Naive thymus-derived CD4-positive, alpha-beta T cell (primary cell): ENCODE measurements around the gene ADAT3. TPM values are rescaled to one million over a fixed set of nuclear protein-coding genes. Genes with fewer than 3 reads are reported as not detected.
A peak's percentile ranks its signal among the peaks of the same experiment; 100 is the strongest.

Experiments
- ATAC-seq: fragments of 150-1000 bp; cut with Tn5 transposase; 2 replicates; pipeline ENCODE4 v1.10.0; 2021; ENCODE audit warnings: mild to moderate bottlenecking, moderate library complexity
- CTCF ChIA-PET: fragments of 350-600 bp; sonication (Branson Sonifier 250); formaldehyde crosslinking; loops from one replicate; lab custom pipeline; 2021; ENCODE audit warnings: antibody characterized with exemption; lab: Charles Lee
- POLR2A ChIA-PET: fragments of 350-600 bp; sonication (Branson Sonifier 250); formaldehyde crosslinking; loops from one replicate; lab custom pipeline; 2021; ENCODE audit warnings: antibody characterized with exemption, inconsistent platforms; lab: Charles Lee
- DNase-seq, 9 donors: peaks; one replicate each; pipeline versions ENCODE4 v3.0.0 to v3.0.0-alpha.2; 2020 to 2022; ENCODE audit warnings: mixed read lengths in 1 of 9
- H3K27ac ChIP-seq: one replicate; pipeline ENCODE4 v1.7.0; 2013; ENCODE audit warnings: mild to moderate bottlenecking, low read depth, low read length, moderate library complexity
- H3K27me3 ChIP-seq, 2 donors: one replicate each; pipeline ENCODE4 v1.7.0; 2013; ENCODE audit warnings: low read length in 2 of 2, mild to moderate bottlenecking in 2 of 2, moderate library complexity in 2 of 2; ENCODE audit not compliant: control insufficient read depth in 2 of 2, insufficient read depth in 2 of 2
- H3K36me3 ChIP-seq, 3 experiments: 1 replicate in 2 of 3; 2 replicates in 1 of 3; pipeline ENCODE4 v1.7.0; 2013; ENCODE audit warnings: low read length in 3 of 3, mild to moderate bottlenecking in 3 of 3, moderate library complexity in 1 of 3; ENCODE audit not compliant: insufficient read depth in 3 of 3, control insufficient read depth in 2 of 3
- H3K4me1 ChIP-seq, 2 donors: one replicate each; pipeline ENCODE4 v1.7.0; 2013; ENCODE audit warnings: low read length in 2 of 2, mild to moderate bottlenecking in 2 of 2, moderate library complexity in 1 of 2; ENCODE audit not compliant: control insufficient read depth in 2 of 2, insufficient read depth in 2 of 2
- H3K4me3 ChIP-seq: 2 replicates; pipeline ENCODE4 v1.7.0; 2013; ENCODE audit warnings: mild to moderate bottlenecking, low read length
- H3K9me3 ChIP-seq, 3 experiments: 1 replicate in 2 of 3; 2 replicates in 1 of 3; pipeline ENCODE4 v1.7.0; 2013; ENCODE audit warnings: low read length in 3 of 3; ENCODE audit not compliant: control insufficient read depth in 2 of 3
- H3K27ac Mint-ChIP-seq, 9 donors: one replicate each; pipeline ENCODE4 v1.8.0; 2020 to 2022; ENCODE audit warnings: mixed read lengths in 9 of 9, mild to moderate bottlenecking in 8 of 9, moderate library complexity in 5 of 9, inconsistent platforms in 2 of 9
- H3K27me3 Mint-ChIP-seq, 5 donors: one replicate each; pipeline ENCODE4 v1.8.0; 2021 to 2022; ENCODE audit warnings: mixed read lengths in 5 of 5, mild to moderate bottlenecking in 1 of 5
- H3K36me3 Mint-ChIP-seq, 5 donors: one replicate each; pipeline ENCODE4 v1.8.0; 2020 to 2022; ENCODE audit warnings: mixed read lengths in 5 of 5, mild to moderate bottlenecking in 3 of 5, inconsistent platforms in 1 of 5
- H3K4me1 Mint-ChIP-seq, 7 donors: one replicate each; pipeline ENCODE4 v1.8.0; 2020 to 2022; ENCODE audit warnings: mixed read lengths in 7 of 7, mild to moderate bottlenecking in 3 of 7, inconsistent platforms in 1 of 7
- H3K4me3 Mint-ChIP-seq, 10 donors: one replicate each; pipeline ENCODE4 v1.8.0; 2020 to 2022; ENCODE audit warnings: mild to moderate bottlenecking in 10 of 10, mixed read lengths in 10 of 10, moderate library complexity in 6 of 10, inconsistent platforms in 2 of 10
- H3K9me3 Mint-ChIP-seq, 11 donors: one replicate each; pipeline ENCODE4 v1.8.0; 2020 to 2022; ENCODE audit warnings: mixed read lengths in 11 of 11, mild to moderate bottlenecking in 4 of 11, inconsistent platforms in 1 of 11, moderate library complexity in 1 of 11
- intact Hi-C, 2 donors: fragments of 100-400 bp; cut with micrococcal nuclease; formaldehyde crosslinking; loops; one replicate each; pipeline ENCODE4 v1.15.1; 2023
- polyA plus RNA-seq, 2 donors: library from polyadenylated mRNA; unstranded; fragments of 300-500 nt; fragmentation: Illumina TruSeq; gene quantifications; one replicate each; pipeline ENCODE4 v1.2.3, GENCODE V29; 2021
- total RNA-seq, 6 experiments: library from RNA in 5 of 6; stranded (reverse) in 5 of 6; gene quantifications; 1 replicate in 5 of 6; 2 replicates in 1 of 6; pipeline ENCODE4 v1.2.3 and lab custom pipeline; 2021 to 2026

The ADAT3 gene
- total and polyA plus RNA-seq, 7 experiments from 2014 or later, result 2.2 to 13.5 (median 5.9) TPM

DNA sequence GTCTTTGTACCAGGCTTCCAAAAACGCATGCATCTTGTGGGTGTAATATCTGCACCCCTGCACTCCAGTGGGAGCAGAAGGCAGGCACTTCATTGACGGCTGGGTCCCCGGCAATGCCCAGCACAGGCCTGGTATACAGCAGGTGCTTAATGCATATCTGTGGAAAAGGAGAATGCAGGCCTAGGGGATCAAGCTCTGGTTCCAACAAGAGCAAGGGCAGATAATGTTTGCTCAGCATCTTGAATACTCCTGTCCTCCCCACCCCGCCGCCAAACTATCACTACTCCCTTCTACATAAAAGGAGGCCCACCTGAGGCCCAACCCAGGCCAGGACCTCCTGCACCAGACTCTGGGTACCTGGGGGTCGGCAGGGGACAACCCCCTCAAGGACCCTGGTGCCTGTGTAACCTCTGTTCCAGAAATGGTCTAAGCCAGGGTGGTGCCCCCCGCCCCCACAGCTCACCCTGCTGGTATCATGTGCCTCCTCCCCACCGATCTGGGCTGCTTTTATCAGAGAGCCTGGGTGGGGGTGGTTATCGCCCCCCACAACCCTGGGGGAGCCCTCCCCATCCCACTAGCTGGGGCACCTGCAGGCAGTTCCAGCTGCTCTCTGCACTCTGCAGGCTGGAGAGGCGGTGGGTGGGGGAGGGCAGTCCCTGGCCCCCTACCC lies 46.7 kb upstream of the ADAT3 start:
- Histone ChIP-seq H3K27ac (peak overlapping the region; percentile 93), H3K36me3 (peaks cover 0 to 3% (median 0%) of the 10 kb centered on the region in 3 experiments), H3K9me3 (no peaks in the 10 kb centered on the region), H3K27me3 (no peaks in the 10 kb centered on the region), H3K4me3 (no peak overlapping the region), H3K4me1 (peaks cover 31 to 72% of the 10 kb centered on the region in 2 donors)
- intact Hi-C loops, result loop anchor here in 1 of 2 donors (10.0 kb wide), 1 partner anchor 594 kb away; the partner anchor contains the start of gene CIRBP
- peaks cover 0 to 2% (median 0%) of the 10 kb centered on the region in 11 donors for H3K9me3 Mint-ChIP-seq
- ChIA-PET POLR2A (interaction anchor here (0.6 to 2.3 kb wide), 5 partner anchors 9 to 123 kb away, joined by 3 to 7 read pairs (median 3); partner anchors contain the start of gene ABHD17A), CTCF (interaction anchor here (1.3 kb wide), 1 partner anchor 18 kb away, joined by 3 read pairs; no protein-coding TSS in a partner anchor)
- no peaks in the 10 kb centered on the region for H3K36me3 Mint-ChIP-seq
- DNase-seq (no peak), ATAC-seq (no peak)
- no peaks in the 10 kb centered on the region for H3K27me3 Mint-ChIP-seq
- H3K27ac Mint-ChIP-seq, result peak overlapping the region; percentile 56 to 98 (median 92)
- peaks cover 6 to 63% (median 46%) of the 10 kb centered on the region in 7 donors for H3K4me1 Mint-ChIP-seq
- H3K4me3 Mint-ChIP-seq, result peak overlapping the region in 8 of 10 donors; percentile 20 to 88 (median 65)

DNA sequence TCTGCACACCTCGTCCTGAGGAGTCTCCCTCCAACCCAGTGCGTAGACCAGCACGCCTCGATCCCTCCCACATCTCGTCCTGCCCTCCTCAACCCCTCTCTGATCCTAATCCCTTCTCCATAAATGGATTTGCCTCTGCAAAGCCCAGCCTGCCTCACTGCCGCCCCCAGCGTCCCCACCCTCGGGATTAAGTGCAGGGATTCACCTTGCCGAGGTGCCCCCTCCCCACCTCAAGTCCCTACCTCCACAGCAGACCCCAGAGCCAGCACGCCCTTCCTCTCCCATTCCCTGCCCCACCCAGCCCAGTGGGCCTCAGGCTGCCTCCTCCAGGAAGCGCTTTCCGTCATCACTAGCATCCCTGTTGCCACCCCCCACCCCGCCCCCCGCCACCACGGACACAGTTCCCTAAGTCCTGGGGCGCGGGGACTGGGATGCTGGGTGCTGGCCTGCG lies 45.8 kb upstream of the ADAT3 start:
- H3K4me3 Mint-ChIP-seq, result peak overlapping the region in 9 of 10 donors; percentile 20 to 93 (median 52)
- Histone ChIP-seq H3K4me1 (peaks cover 30 to 64% of the 10 kb centered on the region in 2 donors), H3K36me3 (peaks cover 0 to 3% (median 0%) of the 10 kb centered on the region in 3 experiments), H3K27ac (peak overlapping the region; percentile 93), H3K9me3 (no peaks in the 10 kb centered on the region), H3K4me3 (no peak overlapping the region), H3K27me3 (no peaks in the 10 kb centered on the region)
- ATAC-seq, result no peak
- ChIA-PET POLR2A (interaction anchor here (0.6 kb wide), 1 partner anchor 123 kb away, joined by 3 read pairs; no protein-coding TSS in a partner anchor), CTCF (no interaction called here)
- no peak for DNase-seq
- intact Hi-C loops, result loop anchor here in 1 of 2 donors (10.0 kb wide), 1 partner anchor 595 kb away; the partner anchor contains the start of gene CIRBP
- peaks cover 6 to 62% (median 45%) of the 10 kb centered on the region in 7 donors for H3K4me1 Mint-ChIP-seq
- H3K9me3 Mint-ChIP-seq, result peaks cover 0 to 2% (median 0%) of the 10 kb centered on the region in 11 donors
- no peaks in the 10 kb centered on the region for H3K36me3 Mint-ChIP-seq
- H3K27me3 Mint-ChIP-seq, result no peaks in the 10 kb centered on the region
- H3K27ac Mint-ChIP-seq, result peak overlapping the region; percentile 56 to 98 (median 92)

DNA sequence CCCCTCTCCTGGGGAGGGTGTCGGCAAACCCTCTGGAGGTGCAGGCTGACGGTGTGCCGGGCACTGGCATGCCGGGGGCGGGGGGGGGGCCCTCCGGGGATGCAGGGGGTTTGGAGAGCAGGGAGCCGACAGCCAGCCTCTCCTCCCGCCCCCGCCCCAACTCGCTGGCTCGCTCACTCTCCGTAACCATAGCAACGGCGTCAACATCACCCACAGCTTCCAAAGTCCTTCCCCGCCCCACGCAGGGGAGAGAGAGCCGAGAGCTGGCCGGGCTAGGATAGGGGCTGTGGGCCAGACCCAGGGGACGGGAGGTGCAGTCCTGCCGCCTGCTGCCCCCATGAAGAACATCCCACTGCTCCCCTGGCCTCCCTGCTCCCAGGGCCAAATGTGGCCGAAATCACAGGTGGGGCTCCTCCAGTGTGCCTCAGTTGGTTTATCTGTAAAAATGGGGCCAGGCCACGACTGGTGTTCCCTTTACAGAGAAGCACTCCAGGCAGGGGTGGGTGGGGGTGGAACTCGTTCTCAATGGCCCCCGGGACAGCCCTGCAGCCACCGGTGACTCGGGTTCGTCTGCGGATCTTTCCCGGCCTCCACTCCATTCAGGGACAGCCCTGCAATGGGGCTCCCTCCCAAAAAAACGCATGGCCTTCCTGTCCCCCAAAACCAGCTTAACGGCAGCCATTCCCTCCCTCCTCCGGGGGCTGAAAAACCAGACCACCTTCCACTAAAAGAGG lies 45.0 kb upstream of the ADAT3 start:
- Histone ChIP-seq H3K9me3 (no peaks in the 10 kb centered on the region), H3K4me1 (peaks cover 26 to 56% of the 10 kb centered on the region in 2 donors), H3K36me3 (peaks cover 0 to 3% (median 0%) of the 10 kb centered on the region in 3 experiments), H3K4me3 (no peak overlapping the region), H3K27me3 (no peaks in the 10 kb centered on the region), H3K27ac (peak overlapping the region; percentile 93)
- H3K9me3 Mint-ChIP-seq, result peaks cover 0 to 2% (median 0%) of the 10 kb centered on the region in 11 donors
- ATAC-seq, result no peak
- H3K27ac Mint-ChIP-seq, result peak overlapping the region in 8 of 9 donors; percentile 46 to 98 (median 84)
- intact Hi-C loops, result loop anchor here (5.0 kb wide), 4 partner anchors 192 to 927 kb away; partner anchors contain the start of genes AP3D1 (in 1 of the 2), MKNK2 (in 1 of the 2) and THOP1 (in 1 of the 2)
- CTCF ChIA-PET, result no interaction called here
- H3K4me1 Mint-ChIP-seq, result peaks cover 6 to 54% (median 37%) of the 10 kb centered on the region in 7 donors
- peak overlapping the region in 6 of 10 donors; percentile 34 to 93 (median 54) for H3K4me3 Mint-ChIP-seq
- POLR2A ChIA-PET, result interaction anchor here (1.1 to 1.6 kb wide), 3 partner anchors 8 to 82 kb away, joined by 3 to 5 read pairs (median 4); partner anchors contain the start of gene ABHD17A
- DNase-seq, result peak in 7 of 9 donors; percentile 68 to 82 (median 77)
- no peaks in the 10 kb centered on the region for H3K27me3 Mint-ChIP-seq
- no peaks in the 10 kb centered on the region for H3K36me3 Mint-ChIP-seq

DNA sequence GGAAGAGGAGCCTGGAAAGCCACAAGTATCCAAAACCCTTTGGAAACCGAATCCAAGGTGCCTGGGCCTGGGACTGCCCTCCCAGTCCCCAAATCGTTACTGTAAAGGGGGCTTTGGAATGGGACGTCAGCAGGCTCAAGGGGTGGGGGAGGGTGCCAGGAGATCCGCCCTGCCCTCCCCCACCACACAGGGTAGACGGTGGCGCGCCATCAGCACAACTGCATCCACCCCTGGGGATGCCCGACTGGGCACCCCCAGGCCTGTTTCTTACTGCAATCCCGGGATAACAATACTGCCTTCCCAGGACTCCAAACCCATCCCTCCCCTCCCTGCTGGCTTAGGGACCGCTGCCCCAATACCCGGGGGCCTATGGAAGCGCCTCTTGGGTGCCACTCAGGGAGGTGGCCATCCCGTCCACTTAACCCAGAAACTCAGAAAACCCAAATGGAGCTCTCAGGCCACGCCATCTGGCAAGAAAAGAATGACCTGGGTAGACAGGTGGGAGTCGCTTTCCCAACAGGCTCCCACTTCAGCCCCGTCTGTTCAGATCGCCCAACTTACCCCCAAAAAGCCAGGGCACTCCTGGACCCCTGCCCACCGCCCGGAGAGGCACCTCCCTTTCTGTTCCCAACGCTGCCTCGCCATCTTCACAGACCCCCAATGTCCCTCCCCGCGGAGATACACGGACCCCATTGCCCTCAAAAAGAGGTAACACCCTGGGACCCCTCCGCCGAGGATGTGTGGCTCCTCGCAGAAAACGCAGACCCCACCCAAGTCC lies 44.2 kb upstream of the ADAT3 start:
- Histone ChIP-seq H3K27me3 (no peaks in the 10 kb centered on the region), H3K36me3 (peaks cover 0 to 3% (median 0%) of the 10 kb centered on the region in 3 experiments), H3K4me1 (peaks cover 19 to 52% of the 10 kb centered on the region in 2 donors), H3K9me3 (no peaks in the 10 kb centered on the region), H3K27ac (peak overlapping the region; percentile 93), H3K4me3 (no peak overlapping the region)
- intact Hi-C loops, result loop anchor here (5.0 kb wide), 4 partner anchors 191 to 926 kb away; partner anchors contain the start of genes AP3D1 (in 1 of the 2), MKNK2 (in 1 of the 2) and THOP1 (in 1 of the 2)
- Mint-ChIP-seq H3K27ac (peak overlapping the region; percentile 52 to 98 (median 95)), H3K27me3 (no peaks in the 10 kb centered on the region), H3K9me3 (peaks cover 0 to 2% (median 0%) of the 10 kb centered on the region in 11 donors), H3K36me3 (no peaks in the 10 kb centered on the region), H3K4me1 (peaks cover 6 to 46% (median 38%) of the 10 kb centered on the region in 7 donors), H3K4me3 (peak overlapping the region; percentile 89 to 100 (median 93))
- DNase-seq, result peak in 1 of 9 donors; percentile 33
- ChIA-PET POLR2A (interaction anchor here (1.1 to 1.6 kb wide), 3 partner anchors 9 to 81 kb away, joined by 3 to 5 read pairs (median 4); partner anchors contain the start of gene ABHD17A), CTCF (no interaction called here)
- no peak for ATAC-seq

DNA sequence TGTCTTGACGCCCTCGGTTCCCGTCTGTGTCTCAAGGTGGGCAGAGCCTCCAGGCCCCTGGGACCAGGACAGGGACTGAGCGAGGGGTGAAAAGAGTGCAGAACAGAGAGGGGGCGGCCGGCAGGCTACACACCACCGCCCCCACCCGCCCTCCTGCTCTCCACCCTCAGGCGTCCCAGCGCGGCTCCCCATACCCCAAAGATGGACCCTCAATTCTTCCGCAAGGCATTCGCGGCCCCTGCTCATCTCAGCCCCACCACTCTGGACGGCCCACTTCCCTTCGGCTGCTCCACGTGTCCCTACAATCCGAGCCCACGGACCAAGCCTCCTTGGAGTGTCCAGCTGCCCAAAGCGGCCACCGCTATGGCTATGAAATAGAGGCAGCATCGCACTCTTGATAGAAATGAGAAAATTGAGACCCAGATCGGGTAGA lies 43.6 kb upstream of the ADAT3 start:
- Histone ChIP-seq H3K4me3 (peak overlapping the region; percentile 71), H3K27me3 (no peaks in the 10 kb centered on the region), H3K36me3 (no peaks in the 10 kb centered on the region), H3K9me3 (no peaks in the 10 kb centered on the region), H3K27ac (peak overlapping the region; percentile 93), H3K4me1 (peaks cover 13 to 47% of the 10 kb centered on the region in 2 donors)
- H3K4me3 Mint-ChIP-seq, result peak overlapping the region; percentile 89 to 100 (median 93)
- H3K4me1 Mint-ChIP-seq, result peaks cover 6 to 46% (median 34%) of the 10 kb centered on the region in 7 donors
- no peaks in the 10 kb centered on the region for H3K27me3 Mint-ChIP-seq
- H3K27ac Mint-ChIP-seq, result peak overlapping the region; percentile 86 to 98 (median 97)
- H3K36me3 Mint-ChIP-seq, result no peaks in the 10 kb centered on the region
- intact Hi-C loops, result loop anchor here (5.0 kb wide), 4 partner anchors 191 to 926 kb away; partner anchors contain the start of genes AP3D1 (in 1 of the 2), MKNK2 (in 1 of the 2) and THOP1 (in 1 of the 2)
- POLR2A ChIA-PET, result interaction anchor here (1.1 to 1.6 kb wide), 3 partner anchors 10 to 80 kb away, joined by 3 to 5 read pairs (median 4); partner anchors contain the start of gene ABHD17A
- CTCF ChIA-PET, result no interaction called here
- peaks cover 0 to 2% (median 0%) of the 10 kb centered on the region in 11 donors for H3K9me3 Mint-ChIP-seq
- ATAC-seq, result no peak
- DNase-seq, result no peak
